Smooth muscle cell of the umbilical artery (primary cell): ENCODE results near the gene AFP. TPM values are rescaled to one million over a fixed set of nuclear protein-coding genes. Genes with fewer than 3 reads are reported as not detected.

Source experiments
- total RNA-seq: library from RNA; depleted of rRNA; stranded (reverse); fragments of >200 nt; gene quantifications from 2 replicates; pipeline ENCODE4 v1.2.3, GENCODE V29; 2014

The AFP gene
- 2.0 and 2.4 TPM in 2 replicates for total RNA-seq

DNA sequence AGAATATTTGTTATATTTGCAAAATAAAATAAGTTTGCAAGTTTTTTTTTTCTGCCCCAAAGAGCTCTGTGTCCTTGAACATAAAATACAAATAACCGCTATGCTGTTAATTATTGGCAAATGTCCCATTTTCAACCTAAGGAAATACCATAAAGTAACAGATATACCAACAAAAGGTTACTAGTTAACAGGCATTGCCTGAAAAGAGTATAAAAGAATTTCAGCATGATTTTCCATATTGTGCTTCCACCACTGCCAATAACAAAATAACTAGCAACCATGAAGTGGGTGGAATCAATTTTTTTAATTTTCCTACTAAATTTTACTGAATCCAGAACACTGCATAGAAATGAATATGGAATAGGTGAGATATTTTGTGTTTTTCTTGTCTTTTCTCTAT, at the start of gene AFP:
AFP (plus strand) TSS at position 238 of the 400 bp plus-strand sequence; CDS start at position 280, 42 bp downstream.

DNA sequence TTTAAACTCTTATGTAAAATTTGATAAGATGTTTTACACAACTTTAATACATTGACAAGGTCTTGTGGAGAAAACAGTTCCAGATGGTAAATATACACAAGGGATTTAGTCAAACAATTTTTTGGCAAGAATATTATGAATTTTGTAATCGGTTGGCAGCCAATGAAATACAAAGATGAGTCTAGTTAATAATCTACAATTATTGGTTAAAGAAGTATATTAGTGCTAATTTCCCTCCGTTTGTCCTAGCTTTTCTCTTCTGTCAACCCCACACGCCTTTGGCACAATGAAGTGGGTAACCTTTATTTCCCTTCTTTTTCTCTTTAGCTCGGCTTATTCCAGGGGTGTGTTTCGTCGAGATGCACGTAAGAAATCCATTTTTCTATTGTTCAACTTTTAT, 32.0 kb upstream of the AFP start, which contains the start of gene ALB:
ALB (plus strand) TSS at position 246 of the 400 bp plus-strand sequence; CDS start at position 287, 41 bp downstream.

DNA sequence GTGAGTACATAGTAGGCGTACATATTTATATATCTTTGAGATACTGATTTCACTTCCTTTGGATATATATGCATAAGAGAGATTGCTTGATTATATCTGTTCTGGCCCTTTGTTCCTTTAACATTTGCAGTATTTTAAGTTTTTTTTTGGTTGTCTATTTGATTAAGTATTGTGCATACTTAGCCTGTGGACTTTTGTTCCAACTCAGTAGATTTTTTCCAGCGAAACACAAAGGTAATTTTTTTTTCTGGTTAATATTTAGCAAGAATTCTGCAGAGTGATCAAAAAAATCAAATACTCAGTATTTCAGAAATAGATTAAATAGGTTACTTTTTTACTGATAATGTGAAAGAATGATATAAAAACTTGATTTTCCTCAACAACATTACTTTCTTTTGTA, 45.3 kb downstream of the AFP start, which contains the start of gene AFM:
AFM (plus strand) TSS at position 388 of the 400 bp plus-strand sequence. CDS start 31 bp downstream, outside the sequence.

Other genes with a start within 250 kb of the AFP start
- 50.5 and 78.2 TPM in 2 replicates for gene ANKRD17, start 177.4 kb upstream of the AFP start, total RNA-seq
- gene ALB, start 31.9 kb upstream of the AFP start, total RNA-seq: 0.59 TPM in 1 of 2 replicates, not detected in the other
- not detected in 2 replicates for gene AFM, start 45.5 kb downstream of the AFP start, total RNA-seq
- gene RASSF6, start 184.2 kb downstream of the AFP start, total RNA-seq: 0.05 TPM in 1 of 2 replicates, not detected in the other